Hepatocyte (in vitro differentiated cells): ENCODE results near the gene PTGER4. TPM values are rescaled to one million over a fixed set of nuclear protein-coding genes. Genes with fewer than 3 reads are reported as not detected.
A peak's percentile ranks its signal among the peaks of the same experiment; 100 is the strongest.

ENCODE experiments used
- DNase-seq: peaks from one replicate; pipeline ENCODE4 v3.0.0-alpha.2; 2016; ENCODE audit warnings: low spot score
- H2AFZ ChIP-seq: fragments of 200-600 bp; sonication (generic); 2 replicates; pipeline ENCODE4 v1.6.0; 2016; ENCODE audit warnings: antibody characterized with exemption, mild to moderate bottlenecking
- H3K27ac ChIP-seq: fragments of 200-600 bp; sonication (generic); 2 replicates; pipeline ENCODE4 v1.5.1; 2016; ENCODE audit warnings: mild to moderate bottlenecking
- H3K27me3 ChIP-seq: fragments of 200-600 bp; sonication (generic); 2 replicates; pipeline ENCODE4 v1.6.1; 2016
- H3K36me3 ChIP-seq: fragments of 200-600 bp; sonication (generic); replicated peaks from 2 replicates; pipeline ENCODE4 v1.5.1; 2016; ENCODE audit warnings: low read depth; ENCODE audit not compliant: insufficient read depth
- H3K4me1 ChIP-seq: fragments of 200-600 bp; sonication (generic); 2 replicates; pipeline ENCODE4 v1.5.1; 2016; ENCODE audit warnings: mild to moderate bottlenecking, moderate library complexity; ENCODE audit not compliant: insufficient read depth
- H3K4me2 ChIP-seq: fragments of 200-600 bp; sonication (generic); 2 replicates; pipeline ENCODE4 v1.6.0; 2016
- H3K4me3 ChIP-seq: fragments of 200-600 bp; sonication (generic); 2 replicates; pipeline ENCODE4 v1.5.1; 2016; ENCODE audit warnings: mild to moderate bottlenecking
- H3K79me2 ChIP-seq: fragments of 200-600 bp; sonication (generic); 2 replicates; pipeline ENCODE4 v1.6.0; 2017; ENCODE audit warnings: mild to moderate bottlenecking
- H3K9me2 ChIP-seq: fragments of 200-600 bp; sonication (generic); replicated peaks from 2 replicates; pipeline ENCODE4 v1.6.0; 2017; ENCODE audit warnings: mild to moderate bottlenecking; ENCODE audit not compliant: insufficient read depth
- H3K9me3 ChIP-seq: fragments of 200-600 bp; sonication (generic); 2 replicates; pipeline ENCODE4 v1.5.1; 2016; ENCODE audit warnings: low read depth, mild to moderate bottlenecking
- H4K20me1 ChIP-seq: fragments of 200-600 bp; sonication (generic); 2 replicates; pipeline ENCODE4 v1.6.0; 2016; ENCODE audit warnings: mild to moderate bottlenecking; ENCODE audit not compliant: insufficient read depth, poor library complexity, severe bottlenecking
- CTCF ChIP-seq: fragments of 200-600 bp; sonication (generic); IDR thresholded peaks from 2 replicates; pipeline ENCODE4 v1.5.1; 2016; ENCODE audit warnings: antibody characterized with exemption, mild to moderate bottlenecking; ENCODE audit not compliant: poor library complexity
- EZH2 ChIP-seq: fragments of 200-600 bp; sonication (generic); IDR thresholded peaks from 2 replicates; pipeline ENCODE4 v1.6.1; 2016; ENCODE audit warnings: antibody characterized with exemption, mild to moderate bottlenecking, borderline replicate concordance
- EZH2phosphoT487 ChIP-seq: fragments of 200-600 bp; sonication (generic); IDR thresholded peaks from one replicate; pipeline ENCODE4 v1.6.1; 2018; ENCODE audit warnings: antibody characterized with exemption, mild to moderate bottlenecking, low read depth, moderate library complexity; ENCODE audit not compliant: unreplicated experiment, severe bottlenecking
- WGBS: methylation state at CpG from one replicate; pipeline ENCODE4 v1.1.6; 2016; ENCODE audit warnings: low lambda C conversion rate; ENCODE audit errors: missing lambda C conversion rate; 5-methylcytosine and 5-hydroxymethylcytosine counted together
- polyA plus RNA-seq: library from polyadenylated mRNA; unstranded; fragments of >200 nt; fragmentation: Nextera tagmentation; extraction: Ambion mirVana; gene quantifications from 2 replicates; pipeline ENCODE4 v1.2.1, GENCODE V29; 2016
- total RNA-seq: library from RNA; depleted of rRNA; stranded (reverse); fragments of >200 nt; gene quantifications from 2 replicates; pipeline ENCODE4 v1.2.3, GENCODE V29; 2014

Gene PTGER4
- total and polyA plus RNA-seq, 2 experiments from 2014 or later, result 3.6 to 7.1 TPM

DNA sequence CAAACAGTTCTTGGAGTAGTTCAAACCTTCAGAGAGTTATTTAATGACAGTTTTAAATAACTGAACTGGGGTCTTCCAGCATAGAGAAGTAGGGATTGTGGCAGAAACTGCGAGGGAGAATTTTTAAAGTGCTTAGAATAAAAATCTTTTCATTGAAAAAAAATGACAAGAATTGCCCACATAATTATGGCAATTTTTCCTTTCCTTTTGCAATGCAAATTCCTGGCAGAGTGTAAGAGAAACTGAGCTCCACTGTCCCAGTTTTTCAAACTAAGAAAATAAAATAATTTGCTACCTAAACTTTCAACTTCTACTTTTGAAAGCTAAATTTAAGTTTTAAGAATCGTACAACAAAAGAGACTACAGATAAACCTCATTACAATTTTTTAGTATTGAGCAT, 2.3 kb upstream of the PTGER4 start:
- no peaks in the 10 kb centered on the region for H3K79me2 ChIP-seq
- H3K4me1 ChIP-seq, result peaks cover 16% of the 10 kb centered on the region
- H2AFZ ChIP-seq, result no peak overlapping the region
- peaks cover 31% of the 10 kb centered on the region for H3K27me3 ChIP-seq
- H3K36me3 ChIP-seq, result no peaks in the 10 kb centered on the region
- no peak overlapping the region for H3K27ac ChIP-seq
- H3K4me2 ChIP-seq, result no peak overlapping the region
- TF ChIP-seq EZH2 (no peak), EZH2phosphoT487 (no peak), CTCF (no peak)
- DNase-seq, result no peak
- H3K9me3 ChIP-seq, result no peaks in the 10 kb centered on the region
- H3K9me2 ChIP-seq, result no peaks in the 10 kb centered on the region
- H4K20me1 ChIP-seq, result no peaks in the 10 kb centered on the region
- WGBS, result 88% methylated on average over 2 of the region's 2 CpGs
- no peak overlapping the region for H3K4me3 ChIP-seq

DNA sequence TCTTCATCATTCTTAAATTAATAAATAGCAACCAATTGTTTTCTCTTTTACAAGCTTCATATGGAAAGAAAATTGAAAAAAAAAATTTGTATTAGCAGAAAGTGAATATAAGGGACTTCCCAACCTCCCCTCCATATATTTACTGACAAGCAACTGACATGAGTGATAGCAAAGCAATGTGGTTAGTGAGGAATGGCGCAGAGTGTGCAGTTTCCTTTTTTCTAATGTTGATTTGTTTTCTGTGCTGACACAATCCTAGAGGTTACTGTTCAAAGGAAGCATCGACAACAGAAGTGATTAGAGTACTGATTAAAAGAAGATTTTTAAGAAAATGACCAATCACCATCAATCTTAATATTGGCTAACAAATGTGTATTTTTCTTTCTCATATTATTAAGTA, 1.7 kb upstream of the PTGER4 start:
- Histone ChIP-seq H3K79me2 (no peaks in the 10 kb centered on the region), H3K27ac (no peak overlapping the region), H2AFZ (no peak overlapping the region), H3K27me3 (peaks cover 37% of the 10 kb centered on the region), H3K4me1 (peaks cover 16% of the 10 kb centered on the region), H3K9me3 (no peaks in the 10 kb centered on the region), H3K9me2 (no peaks in the 10 kb centered on the region), H3K4me3 (no peak overlapping the region), H3K36me3 (no peaks in the 10 kb centered on the region), H3K4me2 (no peak overlapping the region), H4K20me1 (no peaks in the 10 kb centered on the region)
- 80% methylated on average over 2 of the region's 2 CpGs for WGBS
- TF ChIP-seq EZH2phosphoT487 (no peak), CTCF (no peak), EZH2 (no peak)
- DNase-seq, result no peak

DNA sequence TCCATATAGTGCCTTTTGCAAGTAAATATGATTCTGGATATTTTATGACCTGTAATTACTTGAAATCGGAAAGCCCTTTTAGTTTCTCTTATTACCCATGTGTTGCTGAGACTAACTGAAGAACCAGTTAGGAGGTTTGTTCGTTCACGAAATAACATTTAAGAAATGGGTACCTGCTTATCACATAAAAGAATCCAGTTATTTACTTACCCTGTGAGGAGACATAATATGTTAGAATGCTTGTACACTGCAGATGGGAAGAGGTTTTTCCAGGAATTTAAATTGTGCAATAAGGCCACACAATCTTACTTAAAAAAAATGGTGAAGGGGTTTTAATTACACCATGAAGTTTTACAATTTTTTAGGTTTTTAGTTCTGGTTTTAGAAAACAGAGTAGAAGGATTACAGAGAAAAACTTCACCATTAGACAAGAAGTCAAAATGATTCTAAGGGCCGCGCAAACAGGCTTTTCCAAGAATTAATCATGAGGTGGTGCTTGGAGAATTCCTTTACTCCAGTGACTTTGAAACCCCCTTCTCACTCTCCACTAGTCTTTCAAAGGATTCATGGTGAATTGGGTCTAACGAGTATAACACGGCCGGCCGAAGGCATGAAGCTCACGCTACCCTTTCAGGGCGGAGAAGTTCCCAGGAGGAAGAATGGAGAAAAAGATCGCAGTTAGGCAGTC, 1.1 kb upstream of the PTGER4 start:
- no peaks in the 10 kb centered on the region for H3K9me2 ChIP-seq
- DNase-seq, result no peak
- H3K27me3 ChIP-seq, result peaks cover 38% of the 10 kb centered on the region
- WGBS, result 26% methylated on average over 12 of the region's 12 CpGs
- peak overlapping the region; percentile 75 for H3K27ac ChIP-seq
- H2AFZ ChIP-seq, result peak overlapping the region; percentile 82
- no peaks in the 10 kb centered on the region for H3K36me3 ChIP-seq
- no peaks in the 10 kb centered on the region for H3K9me3 ChIP-seq
- no peaks in the 10 kb centered on the region for H4K20me1 ChIP-seq
- H3K79me2 ChIP-seq, result no peaks in the 10 kb centered on the region
- peak overlapping the region; percentile 99 for H3K4me2 ChIP-seq
- TF ChIP-seq CTCF (no peak), EZH2phosphoT487 (no peak), EZH2 (no peak)
- peaks cover 16% of the 10 kb centered on the region for H3K4me1 ChIP-seq
- H3K4me3 ChIP-seq, result peak overlapping the region; percentile 82
